Lower leg skin (tissue), 3 donors: ENCODE measurements around the gene ESAM.

Experiments
- POLR2A ChIP-seq, 2 donors: fragments of 450-650 bp; IDR thresholded peaks; one replicate each; pipeline ENCODE4 v1.6.1; 2016 to 2017; ENCODE audit warnings: antibody characterized with exemption in 2 of 2, mild to moderate bottlenecking in 1 of 2, moderate library complexity in 1 of 2
- TF ChIP-seq, protein P1 (sequence below), 3 donors: fragments of 450-650 bp; IDR thresholded peaks; one replicate each; pipeline ENCODE4 v1.5.1; 2016; ENCODE audit warnings: antibody characterized with exemption in 3 of 3, mild to moderate bottlenecking in 3 of 3, moderate library complexity in 2 of 3

DNA sequence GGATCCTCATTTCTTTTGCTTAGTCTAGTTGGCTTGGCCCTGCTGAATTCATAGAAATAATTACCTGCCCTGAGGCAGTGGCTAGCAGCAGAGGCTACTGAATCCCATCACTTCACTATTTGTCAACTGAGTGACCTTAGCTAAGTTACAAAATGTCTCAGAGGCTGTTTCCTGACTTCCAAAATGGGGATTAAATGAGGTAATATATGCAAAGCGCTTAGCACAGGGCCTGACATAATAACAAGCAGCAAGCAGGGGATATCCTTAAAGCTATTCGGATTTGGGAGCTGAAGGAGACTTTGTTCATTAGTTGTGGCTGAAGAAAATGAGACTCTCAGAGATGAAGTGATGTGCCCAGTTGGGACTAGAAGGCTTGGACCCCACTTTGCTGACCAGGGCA is 19.5 kb downstream of the ESAM start:
- TF ChIP-seq, protein P1, sequence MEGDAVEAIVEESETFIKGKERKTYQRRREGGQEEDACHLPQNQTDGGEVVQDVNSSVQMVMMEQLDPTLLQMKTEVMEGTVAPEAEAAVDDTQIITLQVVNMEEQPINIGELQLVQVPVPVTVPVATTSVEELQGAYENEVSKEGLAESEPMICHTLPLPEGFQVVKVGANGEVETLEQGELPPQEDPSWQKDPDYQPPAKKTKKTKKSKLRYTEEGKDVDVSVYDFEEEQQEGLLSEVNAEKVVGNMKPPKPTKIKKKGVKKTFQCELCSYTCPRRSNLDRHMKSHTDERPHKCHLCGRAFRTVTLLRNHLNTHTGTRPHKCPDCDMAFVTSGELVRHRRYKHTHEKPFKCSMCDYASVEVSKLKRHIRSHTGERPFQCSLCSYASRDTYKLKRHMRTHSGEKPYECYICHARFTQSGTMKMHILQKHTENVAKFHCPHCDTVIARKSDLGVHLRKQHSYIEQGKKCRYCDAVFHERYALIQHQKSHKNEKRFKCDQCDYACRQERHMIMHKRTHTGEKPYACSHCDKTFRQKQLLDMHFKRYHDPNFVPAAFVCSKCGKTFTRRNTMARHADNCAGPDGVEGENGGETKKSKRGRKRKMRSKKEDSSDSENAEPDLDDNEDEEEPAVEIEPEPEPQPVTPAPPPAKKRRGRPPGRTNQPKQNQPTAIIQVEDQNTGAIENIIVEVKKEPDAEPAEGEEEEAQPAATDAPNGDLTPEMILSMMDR (IDR thresholded peaks at IDR 0.05), result no peak
- TF ChIP-seq POLR2A (IDR thresholded peaks at IDR 0.05), result no peak
